PC-3 (cell line): ENCODE data around the gene RASL12. TPM values are rescaled to one million over a fixed set of nuclear protein-coding genes. Genes with fewer than 3 reads are reported as not detected.

ENCODE experiments used
- ATAC-seq: fragments of 200-7000 bp; cut with Tn5 transposase; 2 replicates; pipeline ENCODE4 v1.9.1; 2020; ENCODE audit warnings: mild to moderate bottlenecking, moderate library complexity
- BruUV-seq: library from RNA; stranded (reverse); fragments of 400-500 nt; replicated peaks from 2 replicates; lab custom pipeline; 2021; lab: Mats Ljungman, UMichigan
- CTCF ChIA-PET: fragments of 300-600 bp; sonication (Branson Sonifier 250); formaldehyde crosslinking; loops from one replicate; lab custom pipeline; 2022; ENCODE audit warnings: antibody characterized with exemption; lab: Charles Lee
- POLR2A ChIA-PET: fragments of 300-600 bp; sonication (Branson Sonifier 250); formaldehyde crosslinking; loops from one replicate; lab custom pipeline; 2022; ENCODE audit warnings: antibody characterized with exemption; ENCODE audit not compliant: unreplicated experiment; lab: Charles Lee
- DNase-seq: peaks from one replicate; pipeline ENCODE4 v3.0.0-alpha.2; 2015
- H2AFZ ChIP-seq: fragments of 300-600 bp; sonication (generic); 2 replicates; pipeline ENCODE4 v1.6.0; 2016; ENCODE audit warnings: antibody characterized with exemption, low read length
- H3F3A ChIP-seq: fragments of 300-600 bp; sonication (generic); one replicate; pipeline ENCODE4 v1.6.0; 2017; ENCODE audit warnings: antibody characterized with exemption, low read length, control low read depth, mild to moderate bottlenecking; ENCODE audit not compliant: unreplicated experiment
- H3K27ac ChIP-seq: fragments of 300-600 bp; sonication (generic); 2 replicates; pipeline ENCODE4 v1.5.1; 2016; ENCODE audit warnings: mild to moderate bottlenecking, low read length
- H3K27me3 ChIP-seq: fragments of 300-600 bp; sonication (generic); 2 replicates; pipeline ENCODE4 v1.6.1; 2016; ENCODE audit warnings: low read length, mixed read lengths
- H3K36me3 ChIP-seq: fragments of 300-600 bp; sonication (generic); 2 replicates; pipeline ENCODE4 v1.6.1; 2016; ENCODE audit warnings: low read depth, mixed run types, low read length, mixed read lengths
- H3K4me1 ChIP-seq: fragments of 300-600 bp; sonication (generic); 2 replicates; pipeline ENCODE4 v1.5.1; 2016; ENCODE audit warnings: low read length; ENCODE audit not compliant: insufficient read depth
- H3K4me2 ChIP-seq: fragments of 300-600 bp; sonication (generic); 2 replicates; pipeline ENCODE4 v1.6.0; 2016; ENCODE audit warnings: low read length
- H3K4me3 ChIP-seq: fragments of 300-600 bp; sonication (generic); 2 replicates; pipeline ENCODE4 v1.5.1; 2016; ENCODE audit warnings: mild to moderate bottlenecking, low read length, mixed read lengths
- H3K79me2 ChIP-seq: fragments of 300-600 bp; sonication (generic); 2 replicates; pipeline ENCODE4 v1.6.1; 2017; ENCODE audit warnings: low read length, mixed read lengths
- H3K9ac ChIP-seq: fragments of 300-600 bp; sonication (generic); 2 replicates; pipeline ENCODE4 v1.6.0; 2016; ENCODE audit warnings: mild to moderate bottlenecking, low read length
- H3K9me2 ChIP-seq: fragments of 300-600 bp; sonication (generic); replicated peaks from 2 replicates; pipeline ENCODE4 v1.6.1; 2016; ENCODE audit warnings: mixed run types, low read length, mixed read lengths
- H3K9me3 ChIP-seq: fragments of 300-600 bp; sonication (generic); 2 replicates; pipeline ENCODE4 v1.6.1; 2016; ENCODE audit warnings: low read length, mixed read lengths
- H4K20me1 ChIP-seq: fragments of 300-600 bp; sonication (generic); 2 replicates; pipeline ENCODE4 v1.6.1; 2016; ENCODE audit warnings: low read length, mixed read lengths
- EZH2 ChIP-seq: fragments of 300-600 bp; sonication (generic); IDR thresholded peaks from one replicate; pipeline ENCODE4 v1.6.1; 2017; ENCODE audit warnings: antibody characterized with exemption, mild to moderate bottlenecking, low read length; ENCODE audit not compliant: unreplicated experiment
- EZH2phosphoT487 ChIP-seq: fragments of 300-600 bp; sonication (generic); IDR thresholded peaks from 2 replicates; pipeline ENCODE4 v1.6.1; 2018; ENCODE audit warnings: mild to moderate bottlenecking, antibody characterized with exemption, low read length, borderline replicate concordance
- intact Hi-C: fragments of 100-400 bp; cut with micrococcal nuclease; formaldehyde crosslinking; loops from 2 replicates; pipeline ENCODE4 v1.9.0; 2023
- total RNA-seq: library from RNA; depleted of rRNA; stranded (reverse); fragments of >200 nt; gene quantifications from 2 replicates; pipeline ENCODE4 v1.2.3, GENCODE V29; 2014
- TF ChIP-seq, protein P1 (sequence below): fragments of 300-600 bp; sonication (generic); conservative IDR thresholded peaks from 2 replicates; pipeline ENCODE4 v1.5.1; 2017; ENCODE audit warnings: antibody characterized with exemption, low read depth, mild to moderate bottlenecking, low read length

The RASL12 gene
- total RNA-seq, 1 experiment from 2014 or later, result not detected

DNA sequence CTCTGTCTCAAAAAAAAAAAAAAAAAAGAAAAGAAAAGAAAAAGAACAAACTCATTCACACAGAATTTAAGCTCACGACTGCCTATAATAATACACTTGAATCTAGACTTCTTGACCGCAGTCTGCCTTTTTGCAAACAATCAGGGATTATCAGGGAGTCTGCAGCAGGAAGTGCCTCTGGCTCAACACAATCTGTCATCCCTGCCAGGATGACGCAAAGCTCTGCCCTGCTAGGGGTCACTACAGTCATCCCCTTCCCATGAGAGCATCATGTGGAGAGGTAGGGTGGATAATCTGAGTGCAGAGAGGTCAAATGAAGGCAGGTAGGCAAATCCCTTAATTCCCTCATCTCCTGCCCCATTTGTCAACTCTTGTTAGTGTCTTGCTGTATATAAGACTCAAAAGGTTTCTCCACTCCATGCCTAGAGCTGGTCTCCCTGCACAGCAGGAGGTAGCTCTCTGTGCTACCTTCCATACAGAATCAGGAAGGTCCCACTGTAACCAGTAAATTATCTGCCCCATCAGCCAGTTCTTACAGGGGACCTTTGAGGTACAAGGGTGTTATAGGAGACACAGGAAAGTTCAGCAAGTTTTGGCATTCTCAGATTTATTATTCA lies 43.0 kb upstream of the RASL12 start:
- intact Hi-C loops, result no loop called here
- CTCF ChIA-PET, result no interaction called here

DNA sequence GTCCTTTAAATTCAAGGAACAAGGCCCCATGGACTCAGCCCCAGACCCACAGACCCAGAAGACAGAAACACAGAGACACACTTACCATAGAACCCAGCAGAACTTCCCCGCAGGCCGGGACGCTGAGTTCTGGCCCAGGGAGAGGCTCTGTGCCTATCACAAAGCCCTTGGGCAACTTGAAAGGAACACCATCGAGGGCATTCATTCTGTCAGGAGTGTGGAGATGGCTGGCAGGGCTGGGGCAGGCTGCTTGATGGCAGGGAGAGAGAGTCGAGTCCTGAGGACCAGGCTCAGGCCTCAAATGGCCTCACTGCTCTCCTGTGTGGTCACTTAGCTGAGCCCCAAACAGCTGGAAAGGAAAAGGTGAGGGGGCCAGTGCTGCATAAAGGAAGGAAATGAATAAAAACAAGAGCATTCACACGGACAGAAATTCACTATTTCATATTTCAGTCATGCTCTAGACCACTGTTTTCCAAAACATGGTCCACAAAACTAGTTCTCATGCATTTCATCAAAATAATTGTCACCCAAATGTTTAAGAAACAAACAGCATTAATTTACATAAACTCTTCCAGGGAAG lies 38.3 kb upstream of the RASL12 start:
- Histone ChIP-seq H3K4me2 (no peak overlapping the region), H3K4me3 (no peak overlapping the region), H2AFZ (no peak overlapping the region), H3K79me2 (no peaks in the 10 kb centered on the region), H3K9ac (no peak overlapping the region), H3K36me3 (no peaks in the 10 kb centered on the region), H3K9me3 (no peaks in the 10 kb centered on the region), H4K20me1 (no peaks in the 10 kb centered on the region), H3K4me1 (no peaks in the 10 kb centered on the region), H3F3A (no peaks in the 10 kb centered on the region), H3K9me2 (no peaks in the 10 kb centered on the region), H3K27ac (no peak overlapping the region), H3K27me3 (no peaks in the 10 kb centered on the region)
- no peak for DNase-seq
- intact Hi-C loops, result no loop called here
- ChIA-PET POLR2A (no interaction called here), CTCF (no interaction called here)
- ATAC-seq, result no peak
- TF ChIP-seq, protein P1, sequence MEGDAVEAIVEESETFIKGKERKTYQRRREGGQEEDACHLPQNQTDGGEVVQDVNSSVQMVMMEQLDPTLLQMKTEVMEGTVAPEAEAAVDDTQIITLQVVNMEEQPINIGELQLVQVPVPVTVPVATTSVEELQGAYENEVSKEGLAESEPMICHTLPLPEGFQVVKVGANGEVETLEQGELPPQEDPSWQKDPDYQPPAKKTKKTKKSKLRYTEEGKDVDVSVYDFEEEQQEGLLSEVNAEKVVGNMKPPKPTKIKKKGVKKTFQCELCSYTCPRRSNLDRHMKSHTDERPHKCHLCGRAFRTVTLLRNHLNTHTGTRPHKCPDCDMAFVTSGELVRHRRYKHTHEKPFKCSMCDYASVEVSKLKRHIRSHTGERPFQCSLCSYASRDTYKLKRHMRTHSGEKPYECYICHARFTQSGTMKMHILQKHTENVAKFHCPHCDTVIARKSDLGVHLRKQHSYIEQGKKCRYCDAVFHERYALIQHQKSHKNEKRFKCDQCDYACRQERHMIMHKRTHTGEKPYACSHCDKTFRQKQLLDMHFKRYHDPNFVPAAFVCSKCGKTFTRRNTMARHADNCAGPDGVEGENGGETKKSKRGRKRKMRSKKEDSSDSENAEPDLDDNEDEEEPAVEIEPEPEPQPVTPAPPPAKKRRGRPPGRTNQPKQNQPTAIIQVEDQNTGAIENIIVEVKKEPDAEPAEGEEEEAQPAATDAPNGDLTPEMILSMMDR, result no peak
- TF ChIP-seq EZH2 (no peak), EZH2phosphoT487 (no peak)
- BruUV-seq, result no TSS peak

More for the DNA sequence above, 43.0 kb upstream of the RASL12 start:
- POLR2A ChIA-PET, result no interaction called here
- no peaks in the 10 kb centered on the region; the same call in 1 of the 2 replicates for H3K36me3 ChIP-seq
- no peak overlapping the region for H3K4me3 ChIP-seq
- no peaks in the 10 kb centered on the region for H3F3A ChIP-seq
- no peaks in the 10 kb centered on the region for H3K9me2 ChIP-seq
- DNase-seq (no peak), ATAC-seq (no peak)
- H3K9me3 ChIP-seq, result no peaks in the 10 kb centered on the region
- H3K27ac ChIP-seq, result no peak overlapping the region
- H3K27me3 ChIP-seq, result no peaks in the 10 kb centered on the region
- no peak overlapping the region for H3K4me2 ChIP-seq
- H3K4me1 ChIP-seq, result no peaks in the 10 kb centered on the region
- BruUV-seq, result no TSS peak
- H3K9ac ChIP-seq, result no peak overlapping the region
- TF ChIP-seq EZH2phosphoT487, result no peak
- TF ChIP-seq, protein P1, result no peak
- no peak for TF ChIP-seq EZH2
- H2AFZ ChIP-seq, result no peak overlapping the region
- H3K79me2 ChIP-seq, result no peaks in the 10 kb centered on the region
- H4K20me1 ChIP-seq, result no peaks in the 10 kb centered on the region

DNA sequence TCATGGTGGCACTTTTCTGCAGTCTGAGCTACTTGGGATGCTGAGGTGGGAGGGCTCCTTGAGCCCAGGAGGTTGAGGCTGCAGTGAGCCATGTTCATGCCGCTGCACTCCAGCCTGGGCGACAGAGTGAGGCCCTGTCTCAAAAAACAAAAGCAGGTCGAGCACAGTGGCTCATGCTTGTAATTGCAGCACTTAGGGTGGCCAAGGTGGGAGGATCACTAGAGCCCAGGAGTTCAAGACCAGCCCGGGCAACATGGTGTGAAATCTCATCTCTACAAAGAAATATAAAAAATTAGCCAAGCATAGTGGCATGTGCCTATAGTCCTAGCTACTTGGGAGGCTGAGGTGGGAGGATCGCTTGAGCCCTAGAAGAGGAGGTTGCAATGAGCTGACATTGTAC lies 37.2 kb upstream of the RASL12 start:
- Histone ChIP-seq H3F3A (no peaks in the 10 kb centered on the region), H3K4me1 (no peaks in the 10 kb centered on the region), H3K27me3 (no peaks in the 10 kb centered on the region), H3K79me2 (no peaks in the 10 kb centered on the region), H3K36me3 (no peaks in the 10 kb centered on the region), H3K27ac (no peak overlapping the region), H3K4me2 (no peak overlapping the region), H3K9me3 (no peaks in the 10 kb centered on the region), H3K9ac (no peak overlapping the region), H3K4me3 (no peak overlapping the region), H4K20me1 (no peaks in the 10 kb centered on the region), H3K9me2 (no peaks in the 10 kb centered on the region), H2AFZ (no peak overlapping the region)
- TF ChIP-seq EZH2phosphoT487 (no peak), EZH2 (no peak)
- TF ChIP-seq, protein P1, result no peak
- intact Hi-C loops, result no loop called here
- ChIA-PET CTCF (no interaction called here), POLR2A (no interaction called here)
- ATAC-seq, result no peak
- no peak for DNase-seq
- no TSS peak for BruUV-seq
